Measurements from ENCODE around the gene RNF151. TPM values are rescaled to one million over a fixed set of nuclear protein-coding genes. Genes with fewer than 3 reads are reported as not detected.
"Not testable (repeated sequence)": the region's sequence is repeated elsewhere in the genome, so short reads cannot be mapped to it uniquely, and the experiment has no call there.

Gene RNF151
- total RNA-seq, 4 donors from 2014 or later, result not detected

DNA sequence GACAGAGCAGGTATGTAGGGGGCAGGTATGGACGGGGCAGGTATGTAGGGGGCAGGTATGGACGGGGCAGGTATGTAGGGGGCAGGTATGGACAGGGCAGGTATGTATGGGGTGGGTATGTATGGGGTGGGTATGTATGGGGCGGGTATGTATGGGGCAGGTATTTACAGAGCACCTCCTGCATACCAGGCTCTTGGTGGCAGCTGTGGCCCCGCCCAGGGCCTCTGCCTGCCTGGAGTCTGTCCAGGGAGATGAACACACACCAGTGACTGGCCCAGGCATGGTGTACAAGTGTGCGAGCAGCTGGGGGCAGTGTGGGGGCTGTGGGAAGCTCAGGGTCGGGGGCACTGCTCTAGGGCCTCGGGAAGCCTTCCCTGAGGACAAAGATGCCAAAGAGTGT lies 16.6 kb upstream of the RNF151 start:
- Histone ChIP-seq H3K4me1 (peaks cover 11% of the 10 kb centered on the region), H3K27ac (no peak overlapping the region), H3K27me3 (no peaks in the 10 kb centered on the region), H3K36me3 (no peaks in the 10 kb centered on the region), H3K4me3 (no peak overlapping the region), H3K9me3 (no peaks in the 10 kb centered on the region)
- DNase-seq (ENCODE audit: low spot score in 2 of 2), result no peak
- 26% methylated on average over 6 of the region's 7 CpGs for WGBS
- no peak for TF ChIP-seq POLR2AphosphoS5 (IDR thresholded peaks at IDR 0.05)
- TF ChIP-seq, protein P1, sequence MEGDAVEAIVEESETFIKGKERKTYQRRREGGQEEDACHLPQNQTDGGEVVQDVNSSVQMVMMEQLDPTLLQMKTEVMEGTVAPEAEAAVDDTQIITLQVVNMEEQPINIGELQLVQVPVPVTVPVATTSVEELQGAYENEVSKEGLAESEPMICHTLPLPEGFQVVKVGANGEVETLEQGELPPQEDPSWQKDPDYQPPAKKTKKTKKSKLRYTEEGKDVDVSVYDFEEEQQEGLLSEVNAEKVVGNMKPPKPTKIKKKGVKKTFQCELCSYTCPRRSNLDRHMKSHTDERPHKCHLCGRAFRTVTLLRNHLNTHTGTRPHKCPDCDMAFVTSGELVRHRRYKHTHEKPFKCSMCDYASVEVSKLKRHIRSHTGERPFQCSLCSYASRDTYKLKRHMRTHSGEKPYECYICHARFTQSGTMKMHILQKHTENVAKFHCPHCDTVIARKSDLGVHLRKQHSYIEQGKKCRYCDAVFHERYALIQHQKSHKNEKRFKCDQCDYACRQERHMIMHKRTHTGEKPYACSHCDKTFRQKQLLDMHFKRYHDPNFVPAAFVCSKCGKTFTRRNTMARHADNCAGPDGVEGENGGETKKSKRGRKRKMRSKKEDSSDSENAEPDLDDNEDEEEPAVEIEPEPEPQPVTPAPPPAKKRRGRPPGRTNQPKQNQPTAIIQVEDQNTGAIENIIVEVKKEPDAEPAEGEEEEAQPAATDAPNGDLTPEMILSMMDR (IDR thresholded peaks at IDR 0.05), result no peak
- TF ChIP-seq EP300 (IDR thresholded peaks at IDR 0.05), result no peak
- TF ChIP-seq POLR2A (IDR thresholded peaks at IDR 0.05), result no peak

DNA sequence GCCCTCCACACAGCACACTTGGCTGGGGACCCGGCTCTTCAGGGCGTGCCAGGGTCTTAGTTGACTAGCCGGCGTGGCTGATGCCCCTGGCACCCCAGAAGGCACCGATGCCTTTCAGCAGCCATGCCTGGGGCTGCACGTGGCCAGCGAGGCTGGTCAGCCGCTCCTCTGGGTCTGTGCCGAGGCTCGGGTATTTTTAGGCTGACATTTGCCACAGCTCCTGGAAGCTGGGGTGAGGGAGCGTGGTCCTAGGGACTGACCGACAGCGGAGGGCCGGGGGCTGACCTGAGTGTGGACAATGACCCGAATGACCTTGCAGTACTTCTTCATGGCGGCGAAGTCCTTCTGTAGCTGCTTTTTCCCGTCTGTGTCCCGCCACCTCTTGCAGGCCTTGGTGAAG lies 16.1 kb upstream of the RNF151 start:
- WGBS, result 66% methylated on average over 7 of the region's 19 CpGs
- TF ChIP-seq, protein P1 (IDR thresholded peaks at IDR 0.05), result no peak
- no peak for TF ChIP-seq POLR2AphosphoS5 (IDR thresholded peaks at IDR 0.05)
- TF ChIP-seq EP300 (IDR thresholded peaks at IDR 0.05), result no peak
- no peak for TF ChIP-seq POLR2A (IDR thresholded peaks at IDR 0.05)
- Histone ChIP-seq H3K27ac (no peak overlapping the region), H3K4me3 (no peak overlapping the region), H3K36me3 (no peaks in the 10 kb centered on the region), H3K4me1 (peaks cover 11% of the 10 kb centered on the region), H3K9me3 (no peaks in the 10 kb centered on the region), H3K27me3 (no peaks in the 10 kb centered on the region)
- no peak for DNase-seq (ENCODE audit: low spot score in 2 of 2)

DNA sequence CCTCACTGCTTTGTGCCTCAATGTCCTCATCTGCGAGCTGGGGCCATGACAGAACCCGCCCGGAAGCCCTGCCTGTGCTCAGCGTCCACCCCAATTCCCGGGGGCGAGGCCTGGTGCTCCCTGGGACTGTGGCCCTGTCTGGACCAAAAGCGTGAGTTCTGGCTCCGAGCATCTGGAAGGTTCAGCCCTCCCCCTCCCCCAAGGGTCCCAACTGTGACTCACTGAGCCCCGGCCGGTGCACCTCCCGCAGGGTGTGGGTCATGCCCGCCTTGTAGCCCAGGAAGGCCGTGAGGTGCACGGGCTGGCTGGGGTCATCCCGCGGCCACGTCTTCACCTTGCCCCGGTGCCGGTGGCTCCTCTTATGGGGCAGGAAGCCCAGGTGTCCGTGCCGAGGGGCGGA lies 12.9 kb upstream of the RNF151 start:
- no peak for TF ChIP-seq EP300 (IDR thresholded peaks at IDR 0.05)
- TF ChIP-seq, protein P1 (IDR thresholded peaks at IDR 0.05), result no peak
- TF ChIP-seq POLR2AphosphoS5 (IDR thresholded peaks at IDR 0.05), result no peak
- TF ChIP-seq POLR2A (IDR thresholded peaks at IDR 0.05), result no peak
- peaks cover 12% of the 10 kb centered on the region for H3K4me1 ChIP-seq
- H3K27ac ChIP-seq, result no peak overlapping the region
- no peak overlapping the region for H3K4me3 ChIP-seq
- DNase-seq (ENCODE audit: low spot score in 2 of 2), result peak in 1 of 2 donors; percentile 64
- no peaks in the 10 kb centered on the region for H3K36me3 ChIP-seq
- H3K9me3 ChIP-seq, result no peaks in the 10 kb centered on the region
- 95% methylated on average over 22 of the region's 22 CpGs for WGBS
- H3K27me3 ChIP-seq, result no peaks in the 10 kb centered on the region

DNA sequence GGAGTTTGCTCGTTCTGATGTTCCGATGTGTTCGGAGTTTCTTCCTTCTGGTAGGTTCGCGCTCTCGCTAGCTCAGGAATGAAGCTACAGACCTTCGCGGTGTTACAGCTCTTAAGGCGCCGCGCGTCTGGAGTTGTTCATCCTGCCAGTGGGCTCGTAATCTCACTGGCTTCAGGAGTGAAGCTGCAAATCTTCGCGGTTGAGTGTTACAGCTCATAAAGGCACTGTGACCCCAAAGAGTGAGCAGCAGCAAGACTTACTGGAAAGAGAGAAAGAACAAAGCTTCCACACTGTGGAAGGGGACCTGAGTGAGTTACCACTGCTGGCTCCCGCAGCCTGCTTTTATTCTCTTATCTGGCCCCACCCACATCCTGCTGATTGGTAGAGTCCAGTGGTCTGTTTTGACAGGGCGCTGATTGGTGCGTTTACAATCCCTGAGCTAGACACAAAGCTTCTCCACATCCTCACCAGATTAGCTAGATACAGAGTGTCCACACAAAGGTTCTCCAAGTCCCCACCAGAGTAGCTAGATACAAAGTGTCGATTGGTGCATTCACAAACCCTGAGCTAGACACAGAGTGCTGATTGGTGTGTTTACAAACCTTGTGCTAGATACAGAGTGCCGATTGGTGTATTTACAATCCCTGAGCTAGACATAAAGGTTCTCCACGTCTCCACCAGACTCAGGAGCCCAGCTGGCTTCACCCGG lies 9.1 kb upstream of the RNF151 start:
- not testable (repeated sequence) for DNase-seq (ENCODE audit: low spot score in 2 of 2); H3K27me3 ChIP-seq; H3K9me3 ChIP-seq; H3K4me3 ChIP-seq; H3K27ac ChIP-seq
- Histone ChIP-seq H3K36me3 (peaks cover 15% of the 10 kb centered on the region), H3K4me1 (peaks cover 28% of the 10 kb centered on the region)
- WGBS, result 87% methylated on average over 15 of the region's 22 CpGs

DNA sequence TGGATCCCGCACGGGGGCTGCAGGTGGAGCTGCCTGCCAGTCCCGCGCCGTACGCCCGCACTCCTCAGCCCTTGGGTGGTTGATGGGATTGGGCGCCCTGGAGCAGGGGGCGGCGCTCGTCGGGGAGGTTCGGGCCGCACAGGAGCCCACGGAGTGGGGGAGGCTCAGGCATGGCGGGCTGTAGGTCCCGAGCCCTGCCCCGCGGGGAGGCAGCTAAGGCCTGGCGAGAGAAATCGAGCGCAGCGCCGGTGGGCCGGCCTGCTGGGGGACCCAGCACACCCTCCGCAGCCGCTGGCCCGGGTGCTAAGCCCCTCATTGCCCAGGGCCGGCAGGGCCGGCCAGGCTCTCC lies 8.5 kb upstream of the RNF151 start:
- peaks cover 33% of the 10 kb centered on the region for H3K4me1 ChIP-seq
- WGBS, result no CpG with 5 or more reads among the region's 30 CpGs
- not testable (repeated sequence) for H3K27ac ChIP-seq, H3K27me3 ChIP-seq, H3K9me3 ChIP-seq, H3K4me3 ChIP-seq
- H3K36me3 ChIP-seq, result peaks cover 20% of the 10 kb centered on the region
- DNase-seq (ENCODE audit: low spot score in 2 of 2), result peak in 1 of 2 donors; percentile 68

DNA sequence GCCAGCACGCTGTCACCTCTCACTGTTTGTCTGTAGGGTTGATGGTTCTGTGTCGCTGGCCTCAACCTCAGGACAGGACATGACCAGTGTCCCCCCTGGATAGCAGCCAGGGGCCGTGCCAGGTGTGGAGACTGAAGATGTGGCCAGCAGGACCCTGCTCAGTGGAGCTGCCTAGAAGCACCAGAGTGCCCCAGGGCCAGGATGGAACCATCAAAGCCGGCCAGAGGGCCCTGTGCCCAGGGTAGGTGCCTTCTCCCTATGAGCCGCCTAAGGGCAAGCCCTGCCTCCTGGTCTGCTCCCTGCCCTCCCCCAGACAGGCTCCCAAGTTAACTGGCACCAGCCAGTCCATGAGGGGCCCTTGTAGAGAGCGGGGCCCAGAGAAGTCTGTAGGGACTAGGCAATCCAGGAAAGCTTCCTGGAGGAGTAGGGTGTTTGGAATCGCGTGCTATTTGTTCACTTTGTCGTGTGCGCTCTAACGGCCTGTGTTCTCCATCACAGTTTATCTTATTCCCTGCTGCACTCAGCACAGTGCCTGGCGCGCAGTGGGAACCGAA lies 7.9 kb upstream of the RNF151 start:
- TF ChIP-seq POLR2AphosphoS5 (IDR thresholded peaks at IDR 0.05), result no peak
- TF ChIP-seq EP300 (IDR thresholded peaks at IDR 0.05), result no peak
- TF ChIP-seq, protein P1 (IDR thresholded peaks at IDR 0.05), result no peak
- TF ChIP-seq POLR2A (IDR thresholded peaks at IDR 0.05), result no peak
- Histone ChIP-seq H3K4me1 (peaks cover 37% of the 10 kb centered on the region), H3K27me3 (no peaks in the 10 kb centered on the region), H3K36me3 (peaks cover 23% of the 10 kb centered on the region), H3K9me3 (no peaks in the 10 kb centered on the region), H3K4me3 (peak overlapping the region; percentile 70), H3K27ac (no peak overlapping the region)
- peak in 1 of 2 donors; percentile 74 for DNase-seq (ENCODE audit: low spot score in 2 of 2)
- 20% methylated on average over 12 of the region's 14 CpGs for WGBS

Data from suprapubic skin (tissue), 4 donors.